ENCODE measurements around the gene MAPK12.

MAPK12 gene

GRCh38 chr22:50226875-50227165, 34.7 kb downstream of the MAPK12 start:
- no peak for DNase-seq

- no peak for DNase-seq
Observed at GRCh38 chr22:50226063-50226874, 35.2 kb downstream of the MAPK12 start.

- no peak for DNase-seq
Observed at GRCh38 chr22:50225200-50225969, 36.1 kb downstream of the MAPK12 start.

GRCh38 chr22:50224071-50224470, 37.4 kb downstream of the MAPK12 start:
- DNase-seq: no peak

- no peak for DNase-seq
Observed at GRCh38 chr22:50222508-50222907, 39.0 kb downstream of the MAPK12 start.

- no peak for DNase-seq
Observed at GRCh38 chr22:50221410-50222300, 39.8 kb downstream of the MAPK12 start.

GRCh38 chr22:50220603-50221409, 40.7 kb downstream of the MAPK12 start:
- no peak for DNase-seq

GRCh38 chr22:50219800-50220602, 41.5 kb downstream of the MAPK12 start:
- DNase-seq: no peak

GRCh38 chr22:50218996-50219727, 42.3 kb downstream of the MAPK12 start:
- DNase-seq: peak in 1 of 2 experiments; percentile 17

- no peak for DNase-seq
Observed at GRCh38 chr22:50218153-50218995, 43.1 kb downstream of the MAPK12 start.

GRCh38 chr22:50217543-50218152, 43.8 kb downstream of the MAPK12 start:
- DNase-seq: no peak

- DNase-seq: no peak
Observed at GRCh38 chr22:50216684-50217520, 44.6 kb downstream of the MAPK12 start.

- DNase-seq: no peak
Observed at GRCh38 chr22:50216055-50216683, 45.3 kb downstream of the MAPK12 start.

GRCh38 chr22:50215297-50216054, 46.0 kb downstream of the MAPK12 start:
- DNase-seq: no peak

GRCh38 chr22:50213263-50213662, 48.2 kb downstream of the MAPK12 start:
- no peak for DNase-seq

- no peak for DNase-seq
Observed at GRCh38 chr22:50211147-50211546, 50.3 kb downstream of the MAPK12 start.
